Testis (tissue), 3 donors: ENCODE data around the gene DDX1. TPM values are rescaled to one million over a fixed set of nuclear protein-coding genes. Genes with fewer than 3 reads are reported as not detected.
A peak's percentile ranks its signal among the peaks of the same experiment; 100 is the strongest.

ENCODE experiments used
- DNase-seq: peaks from one replicate; pipeline ENCODE4 v3.0.0-alpha.2; 2019
- H3K27ac ChIP-seq, 2 donors: fragments of 200-600 bp; sonication (generic); one replicate each; pipeline ENCODE4 v1.5.1; 2019
- H3K27me3 ChIP-seq: fragments of 200-600 bp; sonication (generic); one replicate; pipeline ENCODE4 v1.5.1; 2019
- H3K36me3 ChIP-seq: fragments of 200-600 bp; sonication (generic); one replicate; pipeline ENCODE4 v1.5.1; 2017; ENCODE audit warnings: low read depth; ENCODE audit errors: missing control alignments
- H3K4me1 ChIP-seq: fragments of 200-600 bp; sonication (generic); one replicate; pipeline ENCODE4 v1.5.1; 2019
- H3K4me3 ChIP-seq, 2 donors: fragments of 200-600 bp; sonication (generic); one replicate each; pipeline ENCODE4 v1.5.1; 2017 to 2019
- H3K9me3 ChIP-seq: fragments of 200-600 bp; sonication (generic); one replicate; pipeline ENCODE4 v1.5.1; 2017
- POLR2A ChIP-seq: fragments of 450-650 bp; IDR thresholded peaks from one replicate; pipeline ENCODE4 v1.6.1; 2017; ENCODE audit warnings: antibody characterized with exemption, mild to moderate bottlenecking, moderate library complexity
- WGBS, 2 donors: methylation state at CpG; one replicate each; pipeline ENCODE4 v1.1.5; 2018; 5-methylcytosine and 5-hydroxymethylcytosine counted together
- intact Hi-C: fragments of 100-400 bp; cut with DNase I; formaldehyde crosslinking; loops from one replicate; pipeline ENCODE4 v1.15.1; 2023; ENCODE audit warnings: low total_unique reads
- polyA plus RNA-seq: library from polyadenylated mRNA; stranded (reverse); fragments of 350-450 nt; fragmentation: Illumina TruSeq; extraction: RNeasy Lipid Tissue Mini Kit (QIAGEN cat#74804); gene quantifications from one replicate; pipeline ENCODE4 v1.2.3, GENCODE V29; 2014; ENCODE audit warnings: low read depth, low replicate concordance; ENCODE audit not compliant: insufficient read depth
- total RNA-seq, 2 donors: library from RNA; depleted of rRNA; stranded (reverse); fragments of >200 nt; gene quantifications; one replicate each; pipeline ENCODE4 v1.2.3, GENCODE V29; 2016
- TF ChIP-seq, protein P1 (sequence below), 3 experiments: fragments of 450-650 bp in 2 of 3; fragments of 200-600 bp in 1 of 3; sonication (generic) in 1 of 3; IDR thresholded peaks; one replicate each; pipeline ENCODE4 v1.5.1; 2016 to 2019; ENCODE audit warnings: antibody characterized with exemption in 3 of 3, mild to moderate bottlenecking in 2 of 3, moderate library complexity in 1 of 3

DDX1 gene
- total and polyA plus RNA-seq, 3 donors from 2014 or later: 60.4 to 66.9 (median 65.0) TPM

DNA sequence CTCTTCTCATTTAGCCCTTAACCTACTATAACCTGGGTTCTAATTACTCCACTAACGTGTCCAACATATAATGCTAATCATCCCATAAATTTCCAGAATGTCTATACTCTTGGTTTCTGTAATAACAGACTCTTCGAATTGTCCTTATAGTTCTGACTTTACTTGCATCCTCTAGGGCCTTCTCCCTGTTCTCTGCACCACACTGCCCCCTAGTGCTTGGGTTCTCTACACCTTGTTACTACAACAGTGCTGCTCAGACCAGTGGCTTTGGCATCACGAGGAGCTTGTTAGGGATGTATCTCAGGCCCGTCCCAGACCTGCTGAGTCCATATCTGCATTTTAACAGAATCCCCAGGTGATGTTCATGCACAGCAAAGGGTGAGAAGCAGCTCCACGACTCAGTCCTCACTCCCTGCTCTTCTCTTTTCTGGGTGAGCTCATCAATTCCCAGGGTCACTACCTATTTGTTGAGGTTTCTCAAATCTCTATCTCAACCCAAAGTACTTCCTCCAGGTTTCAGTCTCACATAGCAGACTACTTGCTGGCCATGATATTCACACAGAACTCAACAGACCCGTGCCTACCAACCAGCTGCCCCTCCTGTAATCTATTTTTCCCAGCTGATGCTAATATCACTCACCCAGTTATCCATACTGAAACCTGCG lies 14.5 kb upstream of the DDX1 start:
- Histone ChIP-seq H3K27ac (no peak overlapping the region), H3K4me1 (no peaks in the 10 kb centered on the region), H3K4me3 (no peak overlapping the region), H3K27me3 (no peaks in the 10 kb centered on the region), H3K9me3 (no peaks in the 10 kb centered on the region), H3K36me3 (no peaks in the 10 kb centered on the region)
- peak; percentile 96 for DNase-seq
- intact Hi-C loops: no loop called here
- TF ChIP-seq POLR2A: no peak
- TF ChIP-seq, protein P1, sequence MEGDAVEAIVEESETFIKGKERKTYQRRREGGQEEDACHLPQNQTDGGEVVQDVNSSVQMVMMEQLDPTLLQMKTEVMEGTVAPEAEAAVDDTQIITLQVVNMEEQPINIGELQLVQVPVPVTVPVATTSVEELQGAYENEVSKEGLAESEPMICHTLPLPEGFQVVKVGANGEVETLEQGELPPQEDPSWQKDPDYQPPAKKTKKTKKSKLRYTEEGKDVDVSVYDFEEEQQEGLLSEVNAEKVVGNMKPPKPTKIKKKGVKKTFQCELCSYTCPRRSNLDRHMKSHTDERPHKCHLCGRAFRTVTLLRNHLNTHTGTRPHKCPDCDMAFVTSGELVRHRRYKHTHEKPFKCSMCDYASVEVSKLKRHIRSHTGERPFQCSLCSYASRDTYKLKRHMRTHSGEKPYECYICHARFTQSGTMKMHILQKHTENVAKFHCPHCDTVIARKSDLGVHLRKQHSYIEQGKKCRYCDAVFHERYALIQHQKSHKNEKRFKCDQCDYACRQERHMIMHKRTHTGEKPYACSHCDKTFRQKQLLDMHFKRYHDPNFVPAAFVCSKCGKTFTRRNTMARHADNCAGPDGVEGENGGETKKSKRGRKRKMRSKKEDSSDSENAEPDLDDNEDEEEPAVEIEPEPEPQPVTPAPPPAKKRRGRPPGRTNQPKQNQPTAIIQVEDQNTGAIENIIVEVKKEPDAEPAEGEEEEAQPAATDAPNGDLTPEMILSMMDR (IDR thresholded peaks at IDR 0.05): peak; percentile 48 to 75 (median 73)
- 40 to 52% methylated on average over 7 of the region's 7 CpGs for WGBS, 2 donors

DNA sequence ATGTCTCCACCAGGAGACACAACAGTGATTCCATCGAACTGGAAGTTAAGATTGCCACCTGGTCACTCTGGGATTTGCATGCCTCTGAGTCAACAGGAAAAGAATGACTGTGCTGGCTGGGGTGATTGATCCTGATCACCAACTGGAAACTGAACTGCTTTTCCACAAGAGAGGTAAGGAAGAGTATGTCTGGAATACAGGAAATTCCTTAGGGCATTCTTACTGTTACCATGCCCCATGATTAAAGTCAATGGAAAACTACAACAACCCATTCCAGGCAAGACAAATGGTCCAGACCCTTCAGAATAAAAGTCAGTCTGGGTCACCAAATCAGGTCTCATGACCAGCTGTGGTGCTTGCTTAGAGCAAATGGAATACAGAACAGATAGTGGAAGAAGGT lies 12.0 kb upstream of the DDX1 start:
- H3K36me3 ChIP-seq: no peaks in the 10 kb centered on the region
- TF ChIP-seq, protein P1 (IDR thresholded peaks at IDR 0.05): no peak
- TF ChIP-seq POLR2A: no peak
- no peaks in the 10 kb centered on the region for H3K4me1 ChIP-seq
- 43 to 71% methylated on average over 1 of the region's 1 CpG for WGBS, 2 donors
- intact Hi-C loops: no loop called here
- no peaks in the 10 kb centered on the region for H3K9me3 ChIP-seq
- H3K27ac ChIP-seq: no peak overlapping the region
- H3K27me3 ChIP-seq: no peaks in the 10 kb centered on the region
- no peak for DNase-seq
- H3K4me3 ChIP-seq: no peak overlapping the region

DNA sequence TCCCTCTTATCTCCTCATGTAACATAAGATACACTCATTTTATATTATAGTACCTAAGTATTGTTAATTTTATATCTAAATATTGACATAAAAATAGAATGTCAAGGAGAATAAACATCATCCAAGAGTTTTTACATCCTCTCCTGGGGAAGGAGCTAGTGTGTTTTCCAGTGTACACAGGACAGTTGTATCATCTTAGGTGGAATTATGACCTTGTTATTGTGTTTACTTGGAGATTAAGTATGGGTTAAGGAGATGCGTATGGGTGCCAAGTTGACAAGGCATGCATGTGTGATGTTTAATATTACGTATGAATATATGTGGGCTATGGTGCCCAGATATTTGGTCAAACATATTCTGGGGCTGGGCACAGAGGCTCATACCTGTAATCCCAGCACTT lies 11.2 kb upstream of the DDX1 start:
- no peaks in the 10 kb centered on the region for H3K4me1 ChIP-seq
- H3K27ac ChIP-seq: no peak overlapping the region
- H3K9me3 ChIP-seq: no peaks in the 10 kb centered on the region
- WGBS, 2 donors: 90% methylated on average over 2 of the region's 2 CpGs
- no peak overlapping the region for H3K4me3 ChIP-seq
- H3K36me3 ChIP-seq: no peaks in the 10 kb centered on the region
- no peak for TF ChIP-seq POLR2A
- TF ChIP-seq, protein P1 (IDR thresholded peaks at IDR 0.05): no peak
- intact Hi-C loops: no loop called here
- DNase-seq: no peak
- H3K27me3 ChIP-seq: no peaks in the 10 kb centered on the region

DNA sequence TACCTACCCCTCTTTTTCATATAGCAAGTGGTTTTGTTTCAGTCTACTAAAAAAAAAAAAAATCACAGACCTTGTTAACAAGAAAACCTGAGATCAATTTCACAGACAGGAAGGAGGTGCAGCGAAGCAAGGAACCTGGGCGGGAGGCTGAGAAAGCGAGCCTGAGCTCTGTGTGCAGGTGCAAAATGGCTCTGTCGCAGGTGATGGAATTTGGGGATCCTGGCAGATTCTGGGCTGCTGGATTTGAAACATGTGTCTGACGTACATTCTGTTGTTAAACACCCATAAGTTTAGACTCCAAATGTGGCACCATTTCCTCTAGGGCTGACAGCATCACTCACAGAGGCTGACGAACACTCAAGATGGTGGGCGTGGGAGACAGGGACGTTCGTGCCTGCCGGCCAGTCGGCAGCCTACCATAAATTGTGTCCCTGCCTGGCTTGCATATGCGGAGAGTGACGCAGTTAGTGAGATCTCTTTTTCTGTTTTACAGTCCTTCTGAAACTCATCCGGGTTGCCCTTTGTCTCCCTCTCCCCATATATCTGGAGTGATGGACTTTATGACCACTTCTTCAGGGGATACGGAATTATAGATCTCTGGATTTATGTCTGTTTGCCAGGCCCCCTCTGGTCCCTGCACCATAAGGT lies 8.8 kb upstream of the DDX1 start:
- Histone ChIP-seq H3K27ac (no peak overlapping the region), H3K9me3 (no peaks in the 10 kb centered on the region), H3K4me3 (no peak overlapping the region), H3K27me3 (no peaks in the 10 kb centered on the region), H3K36me3 (no peaks in the 10 kb centered on the region), H3K4me1 (no peaks in the 10 kb centered on the region)
- WGBS, 2 donors: 62 to 63% methylated on average over 10 to 15 of the region's 15 CpGs
- no peak for DNase-seq
- TF ChIP-seq, protein P1 (IDR thresholded peaks at IDR 0.05): no peak
- TF ChIP-seq POLR2A: no peak
- intact Hi-C loops: no loop called here

DNA sequence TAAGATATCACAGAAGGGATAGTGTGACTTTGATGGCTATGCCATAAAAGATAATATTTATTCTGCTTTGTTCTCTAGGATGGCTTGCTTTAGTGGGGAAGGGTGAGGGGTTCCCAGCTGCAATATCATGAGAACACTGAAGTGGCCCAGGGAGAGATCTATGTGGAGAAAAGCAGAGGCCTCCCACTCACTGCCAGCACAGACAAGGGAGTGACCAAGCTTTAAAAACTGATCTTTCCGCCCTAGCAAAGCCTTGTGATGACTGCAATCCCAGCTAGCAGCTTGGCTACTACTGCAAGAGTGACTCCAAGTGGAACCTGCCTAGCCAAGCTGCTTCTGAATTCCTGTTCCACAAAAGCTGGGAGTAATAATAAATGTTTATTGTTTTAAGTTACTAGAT lies 7.8 kb upstream of the DDX1 start:
- Histone ChIP-seq H3K4me3 (no peak overlapping the region), H3K27ac (no peak overlapping the region), H3K36me3 (no peaks in the 10 kb centered on the region), H3K9me3 (no peaks in the 10 kb centered on the region), H3K4me1 (no peaks in the 10 kb centered on the region), H3K27me3 (no peaks in the 10 kb centered on the region)
- TF ChIP-seq POLR2A: no peak
- no peak for DNase-seq
- intact Hi-C loops: no loop called here
- 42 to 54% methylated on average over 1 of the region's 1 CpG for WGBS, 2 donors
